Epidermal melanocyte (primary cell): ENCODE data around the gene ARFGEF3.
"Not testable (repeated sequence)": the region's sequence is repeated elsewhere in the genome, so short reads cannot be mapped to it uniquely, and the experiment has no call there.

Source experiments
- DNase-seq: peaks from one replicate; pipeline ENCODE4 v3.0.0; 2011; ENCODE audit warnings: low spot score; ENCODE audit not compliant: insufficient read length

Gene ARFGEF3

DNA sequence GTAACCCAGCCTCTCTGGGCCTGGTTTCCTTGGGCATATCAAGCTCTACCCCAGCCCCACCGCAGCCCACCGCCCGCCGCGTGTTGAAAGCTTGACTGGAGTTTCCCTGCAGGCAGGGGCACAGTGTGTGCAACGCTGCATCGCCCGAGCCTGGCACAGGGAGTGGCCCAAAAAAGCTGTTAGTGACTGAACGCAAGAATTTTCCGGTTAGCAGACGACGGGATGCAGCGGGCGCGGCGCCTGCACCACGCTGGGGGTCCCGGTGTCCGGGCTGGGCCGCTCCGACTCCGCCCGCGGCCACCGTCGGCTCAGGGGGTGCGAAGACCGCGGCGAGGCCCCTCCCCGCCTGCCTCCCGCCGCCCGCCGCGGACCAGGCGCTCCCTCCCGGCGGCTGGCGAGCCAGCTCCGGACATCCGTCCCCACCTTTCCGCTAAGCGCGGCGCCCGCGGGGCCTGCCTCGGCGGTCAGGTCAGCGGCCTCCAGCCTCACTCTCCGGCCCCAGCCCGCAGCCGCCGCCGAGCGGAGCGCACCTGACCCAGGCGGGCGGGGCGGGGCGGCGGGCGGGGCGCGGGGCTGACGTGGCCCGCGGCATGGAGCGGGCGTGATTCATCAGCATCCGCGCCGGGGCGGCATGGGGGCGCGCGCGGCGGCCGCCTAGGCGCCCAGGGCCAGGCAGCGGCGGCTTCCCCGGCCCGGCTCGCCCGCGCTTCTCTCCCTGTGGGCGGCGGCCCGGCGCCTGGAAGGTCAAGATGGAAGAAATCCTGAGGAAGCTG lies at the start of gene ARFGEF3:
Gene ARFGEF3 (plus strand): TSS at position 602 of the 773 bp plus-strand sequence. CDS start 148 bp downstream, at position 750.
- peak; percentile 40 for DNase-seq

- DNase-seq, result no peak
These were observed 48.0 kb upstream of the ARFGEF3 start for GRCh38 chr6:138113588-138114210.

DNA sequence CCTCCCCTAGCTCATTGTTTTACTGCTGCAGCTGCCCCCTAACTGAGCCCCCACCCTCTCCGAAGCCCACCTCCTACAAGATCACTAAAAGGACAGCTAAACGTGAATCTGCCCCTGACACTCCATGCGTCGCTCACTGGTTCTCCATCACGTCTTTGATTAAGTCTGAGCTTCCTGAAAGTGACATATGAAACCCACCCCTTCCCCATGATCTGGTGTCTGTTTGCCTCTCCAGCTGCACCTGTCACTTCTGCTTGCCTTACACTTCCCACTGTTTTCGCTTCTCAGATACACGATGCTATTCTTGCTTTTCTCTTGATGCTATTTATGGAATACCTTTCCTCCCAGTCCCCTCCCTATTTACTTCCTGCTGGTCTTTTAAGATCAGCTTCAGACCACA lies 46.5 kb upstream of the ARFGEF3 start:
- DNase-seq, result no peak

DNA sequence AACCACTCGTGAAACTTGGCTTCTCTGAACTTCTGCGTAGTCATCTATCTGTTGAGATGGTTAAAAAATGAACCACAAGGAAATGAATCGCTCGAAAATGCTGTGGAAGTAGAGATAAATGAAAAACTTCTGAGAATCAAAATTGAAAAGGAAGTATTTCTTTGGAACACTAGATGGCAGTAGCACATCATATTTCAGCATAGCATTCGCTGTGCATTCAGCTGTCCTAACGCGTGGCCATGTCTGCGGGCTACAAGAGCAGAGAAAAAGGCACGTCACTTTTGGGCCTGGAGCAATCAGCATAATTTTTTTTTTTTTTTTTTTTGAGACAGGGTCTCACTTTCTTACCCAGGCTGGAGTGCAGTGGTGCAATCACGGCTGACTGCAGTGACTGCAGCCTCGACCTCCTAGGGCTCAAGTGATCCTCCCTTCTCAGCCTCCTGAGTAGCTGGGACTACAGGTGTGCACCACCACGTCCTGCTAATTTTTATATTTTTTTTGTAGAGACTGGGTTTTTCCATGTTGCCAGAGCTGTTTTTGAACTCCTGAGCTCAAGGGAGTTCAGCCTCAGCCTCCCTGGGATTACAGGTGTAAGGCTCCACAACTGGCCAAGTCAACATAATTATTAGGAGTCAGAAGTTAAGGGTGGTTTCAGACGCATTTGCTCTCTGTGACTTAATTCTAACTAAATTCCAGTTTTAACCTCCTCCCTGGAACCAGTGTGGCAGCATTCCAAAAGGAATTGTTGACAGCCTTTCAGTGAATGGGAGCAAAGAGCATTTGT lies 45.7 kb upstream of the ARFGEF3 start:
- peak; percentile 79 for DNase-seq

DNA sequence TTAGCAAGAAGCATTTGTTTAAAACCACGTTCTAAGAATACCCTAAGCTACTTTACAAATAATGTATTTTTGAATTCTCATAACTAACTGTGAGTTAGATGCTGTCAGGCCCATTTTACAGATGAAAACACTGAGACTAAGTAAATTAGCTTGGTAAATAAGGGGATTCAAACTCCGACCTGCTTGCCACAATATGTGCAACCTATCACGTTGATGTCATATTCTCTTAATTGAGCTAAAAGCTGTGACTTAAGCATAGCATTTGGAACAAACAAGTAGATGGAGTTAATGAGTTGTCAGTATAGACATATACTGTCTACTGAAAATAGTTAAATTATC lies 45.1 kb upstream of the ARFGEF3 start:
- DNase-seq, result no peak

DNA sequence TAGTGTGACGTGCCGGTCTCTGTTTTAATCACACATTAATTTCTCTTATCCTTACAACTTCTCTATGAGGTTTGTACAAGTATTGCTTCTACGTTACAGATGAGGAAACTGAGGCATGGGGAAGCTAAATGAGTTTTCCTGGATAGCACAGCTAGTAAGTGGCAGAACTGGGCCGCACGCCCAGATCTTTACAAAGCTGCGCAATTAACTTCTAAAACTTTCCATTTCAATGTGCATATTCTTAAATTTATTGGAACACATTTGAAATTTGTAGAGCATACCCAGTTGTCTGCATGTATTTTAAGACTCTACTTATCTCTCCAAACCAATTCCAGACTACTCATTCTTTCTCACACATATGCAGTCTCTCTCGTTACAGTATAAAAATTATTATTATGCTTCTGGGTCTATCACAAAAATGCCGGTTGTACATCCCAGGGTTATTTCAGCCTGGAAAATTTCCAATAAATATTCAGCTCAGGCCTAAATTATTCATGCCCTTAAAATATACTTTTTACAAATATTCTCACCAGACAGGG lies 44.3 kb upstream of the ARFGEF3 start:
- no peak for DNase-seq

DNA sequence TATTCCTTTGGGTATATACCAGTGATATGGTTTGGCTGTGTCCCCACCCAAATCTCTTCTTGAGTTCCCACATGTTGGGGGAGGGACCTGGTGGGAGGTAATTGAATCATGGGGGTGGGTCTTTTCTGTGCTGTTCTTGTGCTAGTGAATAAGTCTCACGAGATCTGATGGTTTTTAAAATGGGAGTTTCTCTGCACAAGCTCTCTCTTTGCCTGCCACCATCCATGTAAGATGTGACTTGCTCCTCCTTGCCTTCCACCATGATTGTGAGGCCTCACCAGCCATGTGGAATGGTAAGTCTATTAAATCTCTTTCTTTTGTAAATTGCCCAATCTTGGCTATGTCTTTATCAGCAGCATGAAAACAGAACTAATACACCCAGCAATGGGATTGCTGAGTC lies 42.5 kb upstream of the ARFGEF3 start:
- DNase-seq, result not testable (repeated sequence)

GRCh38 chr6:138119976-138120375 lies 41.8 kb upstream of the ARFGEF3 start:
- DNase-seq, result no peak

GRCh38 chr6:138124096-138124495 lies 37.6 kb upstream of the ARFGEF3 start:
- no peak for DNase-seq

GRCh38 chr6:138128096-138128495 lies 33.6 kb upstream of the ARFGEF3 start:
- DNase-seq, result no peak

GRCh38 chr6:138129190-138129589 lies 32.5 kb upstream of the ARFGEF3 start:
- DNase-seq, result no peak

DNA sequence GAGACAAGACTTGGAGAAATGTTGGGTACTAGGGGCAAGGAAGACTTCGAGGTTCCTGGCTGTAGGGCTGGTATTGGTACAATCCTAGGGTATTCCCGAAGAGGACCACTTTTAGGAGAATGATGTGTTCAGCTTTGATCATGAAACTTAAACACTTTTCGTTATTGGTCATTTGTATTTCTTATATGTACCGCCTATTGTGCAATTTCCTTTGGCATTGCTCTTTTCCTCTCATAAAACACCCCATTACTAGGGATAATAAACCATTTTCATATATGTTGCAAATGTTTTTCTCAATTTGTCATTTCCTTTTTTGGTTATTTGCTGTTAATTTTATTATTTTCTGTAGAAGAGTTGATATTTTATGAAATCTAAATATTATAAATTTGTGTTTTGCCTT lies 18.9 kb upstream of the ARFGEF3 start:
- no peak for DNase-seq

- no peak for DNase-seq
These were observed 16.3 kb upstream of the ARFGEF3 start for GRCh38 chr6:138145402-138145801.

DNA sequence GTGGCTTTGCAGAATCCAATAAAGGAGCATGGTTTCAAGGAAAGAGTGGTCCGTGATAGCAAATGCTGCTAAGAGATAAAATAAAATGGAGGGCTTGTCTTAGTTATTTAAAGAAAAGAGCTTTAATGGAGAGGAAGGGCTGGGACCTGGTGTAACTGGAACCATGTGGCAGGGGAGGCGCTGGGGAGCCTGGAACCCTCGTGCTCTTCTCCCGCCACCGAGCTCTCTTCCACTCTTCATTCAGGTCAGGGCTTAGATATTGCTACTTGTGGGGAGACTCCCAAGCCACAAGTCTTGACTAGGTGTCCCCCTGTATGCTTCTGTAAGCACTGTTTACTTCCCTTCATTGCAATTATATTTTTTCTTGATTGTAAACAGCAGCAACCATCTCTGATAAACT lies 15.2 kb upstream of the ARFGEF3 start:
- no peak for DNase-seq

DNA sequence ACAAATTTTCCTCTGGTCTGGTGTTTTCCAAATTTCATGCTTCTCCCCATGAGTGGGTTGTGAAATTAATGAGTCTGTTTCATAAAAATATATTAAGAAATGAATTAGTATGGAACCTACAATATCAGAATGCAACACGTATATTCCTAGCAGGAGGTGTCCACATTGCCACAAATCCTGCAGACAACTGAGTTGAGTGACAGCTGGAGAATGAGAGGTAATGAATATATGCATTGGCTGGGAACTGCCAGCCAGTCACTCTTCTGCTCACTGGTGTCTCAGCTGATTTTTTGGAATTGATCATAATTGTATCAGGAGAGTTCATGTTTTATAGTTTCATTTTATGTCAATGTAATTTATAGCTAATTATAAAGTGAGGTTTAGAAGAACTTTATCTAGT lies 6.3 kb upstream of the ARFGEF3 start:
- DNase-seq, result no peak

DNA sequence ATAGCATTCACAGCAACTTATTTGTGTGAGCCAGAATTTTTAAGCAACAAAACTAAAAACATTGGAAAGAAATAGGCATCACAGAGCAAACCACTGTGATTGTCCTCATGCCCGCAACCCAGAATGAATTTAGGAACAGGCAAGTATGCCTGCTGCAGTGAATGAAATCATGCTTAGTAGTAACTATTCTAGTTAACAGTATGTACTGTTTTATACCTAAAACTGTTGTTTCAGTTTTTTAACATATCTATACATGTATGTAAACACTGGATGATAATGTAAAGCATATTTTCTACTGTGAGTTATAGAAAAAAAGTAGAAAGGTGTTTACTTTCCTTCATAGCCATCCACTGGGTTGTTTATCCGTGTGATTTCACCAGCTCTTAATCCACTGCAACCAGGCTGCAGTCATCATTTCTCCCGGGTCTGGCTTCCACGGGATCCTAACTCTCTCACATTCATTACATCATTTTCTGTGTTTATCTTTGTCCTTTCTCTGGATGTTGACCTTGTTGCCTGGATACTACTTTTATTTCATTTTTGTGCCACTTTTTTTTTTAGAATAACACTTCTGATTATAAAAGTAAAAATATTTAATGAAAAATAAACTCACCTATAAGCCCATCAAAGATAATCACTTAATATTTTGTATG lies 3.6 kb upstream of the ARFGEF3 start:
- DNase-seq, result no peak

- no peak for DNase-seq
These were observed 2.5 kb upstream of the ARFGEF3 start for GRCh38 chr6:138159246-138159645.

- DNase-seq, result no peak
These were observed 1.2 kb upstream of the ARFGEF3 start for GRCh38 chr6:138160329-138161087.

DNA sequence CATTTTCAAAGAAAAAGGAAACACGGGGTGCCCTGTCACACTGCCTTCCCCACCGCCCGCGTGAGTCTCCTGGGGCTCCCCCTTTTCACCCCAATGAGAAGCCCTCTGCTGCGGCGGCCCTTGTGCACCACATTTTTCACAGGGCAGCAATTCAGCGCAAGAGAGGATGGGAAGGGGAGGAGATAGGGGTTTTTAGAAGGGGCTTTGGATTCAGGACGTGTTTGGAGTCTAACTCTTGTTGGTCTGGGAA lies 726 bp upstream of the ARFGEF3 start:
- no peak for DNase-seq

DNA sequence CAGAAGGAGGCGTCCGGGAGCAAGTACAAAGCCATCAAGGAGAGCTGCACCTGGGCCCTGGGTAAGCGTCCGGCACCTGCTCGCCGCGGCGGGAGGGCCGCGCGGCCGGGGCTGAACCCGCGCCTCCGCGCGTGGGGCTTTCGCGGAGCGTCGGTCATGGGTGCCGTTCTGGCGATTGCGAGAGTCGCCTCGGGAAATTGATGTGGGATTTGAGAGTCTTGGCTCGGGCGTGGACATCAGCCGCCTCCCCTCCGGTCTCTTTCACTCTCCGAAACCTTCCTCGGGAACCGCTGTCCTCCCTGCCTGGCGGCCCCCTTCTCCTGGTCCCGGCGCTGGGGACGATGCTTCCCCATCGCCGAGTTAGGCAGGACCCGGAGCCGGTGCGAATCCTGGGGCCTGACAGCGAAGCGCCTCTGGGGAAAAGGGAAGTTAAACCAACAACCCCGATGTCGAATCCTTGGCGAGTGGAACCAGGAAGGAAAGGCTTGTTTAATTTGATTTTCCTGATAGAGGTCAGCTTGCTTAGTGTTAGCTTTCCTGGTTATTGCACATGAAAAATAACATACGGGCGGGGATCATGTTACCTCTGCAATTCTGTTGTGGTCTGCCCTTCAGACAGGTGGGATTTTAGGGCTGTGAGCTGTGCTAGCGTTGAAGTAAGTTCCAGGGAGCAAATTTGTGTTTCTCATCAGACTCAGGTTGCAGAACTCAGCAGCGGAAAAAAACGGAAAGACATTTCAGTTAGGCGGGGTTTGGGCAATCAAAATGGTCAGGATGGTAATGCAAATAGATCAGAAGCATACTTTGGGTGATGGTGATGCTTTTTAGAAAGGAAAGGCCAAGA lies 594 bp downstream of the ARFGEF3 start:
- no peak for DNase-seq
